HG03342 (cell line): ENCODE results near the gene COMMD3.
A peak's percentile ranks its signal among the peaks of the same experiment; 100 is the strongest.
"Not testable (repeated sequence)": the region's sequence is repeated elsewhere in the genome, so short reads cannot be mapped to it uniquely, and the experiment has no call there.

Experiments used
- ATAC-seq: cut with Tn5 transposase; IDR thresholded peaks from one replicate; pipeline ENCODE4 v1.9.1; 2021; ENCODE audit warnings: mild to moderate bottlenecking, moderate library complexity; ENCODE audit not compliant: unreplicated experiment

Gene COMMD3

DNA sequence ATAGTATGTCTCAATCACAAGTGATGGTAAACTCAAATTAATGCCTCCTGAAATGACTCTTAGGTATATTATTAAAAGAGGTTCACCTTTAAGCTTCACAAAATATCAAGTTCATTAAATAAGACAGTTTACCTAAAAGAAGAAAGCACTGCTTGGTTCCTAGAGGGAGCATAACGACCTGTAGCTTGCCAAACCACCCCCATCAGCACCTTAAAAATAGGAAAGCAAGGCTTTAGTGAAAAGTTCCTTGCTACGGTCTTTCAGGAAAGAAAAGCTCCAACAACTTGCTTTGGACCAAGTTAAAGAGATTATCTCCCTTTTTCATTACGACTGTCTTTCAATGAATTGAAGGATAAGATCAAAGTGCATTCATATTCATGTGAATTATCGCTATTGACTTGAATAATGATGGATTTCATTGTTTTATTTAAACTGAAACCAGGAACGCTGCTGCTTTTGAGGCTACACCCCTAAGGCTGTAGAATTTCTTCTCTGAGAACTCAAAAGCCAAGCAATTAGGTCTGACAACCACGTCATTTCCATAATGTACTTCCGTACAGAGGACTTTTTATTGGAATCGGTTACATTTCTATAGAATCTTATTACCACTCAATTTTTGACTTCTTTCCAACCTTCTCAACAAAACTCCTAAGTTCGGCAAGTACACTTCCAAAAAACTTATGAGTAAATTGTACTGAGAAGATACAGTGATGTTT lies 22.2 kb downstream of the COMMD3 start:
- ATAC-seq, result no peak

DNA sequence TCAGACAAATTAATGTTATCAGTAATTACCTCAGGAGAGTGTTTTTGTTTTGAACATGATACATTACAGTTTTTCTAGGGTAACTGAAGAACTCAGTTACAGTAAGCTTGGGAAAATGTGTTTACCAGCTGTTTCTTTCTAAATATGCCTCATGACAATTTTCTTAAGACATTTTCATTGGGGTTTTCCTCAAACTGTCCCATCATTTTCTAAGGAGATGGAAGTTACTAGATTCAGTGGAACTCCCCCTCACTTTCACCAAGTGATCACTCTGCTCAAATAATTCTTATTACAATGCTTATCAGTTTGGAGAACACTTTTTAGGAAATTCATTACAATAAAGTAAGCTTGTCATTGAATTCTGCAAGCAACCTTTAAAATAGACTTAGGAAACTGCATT lies 22.7 kb downstream of the COMMD3 start:
- no peak for ATAC-seq

DNA sequence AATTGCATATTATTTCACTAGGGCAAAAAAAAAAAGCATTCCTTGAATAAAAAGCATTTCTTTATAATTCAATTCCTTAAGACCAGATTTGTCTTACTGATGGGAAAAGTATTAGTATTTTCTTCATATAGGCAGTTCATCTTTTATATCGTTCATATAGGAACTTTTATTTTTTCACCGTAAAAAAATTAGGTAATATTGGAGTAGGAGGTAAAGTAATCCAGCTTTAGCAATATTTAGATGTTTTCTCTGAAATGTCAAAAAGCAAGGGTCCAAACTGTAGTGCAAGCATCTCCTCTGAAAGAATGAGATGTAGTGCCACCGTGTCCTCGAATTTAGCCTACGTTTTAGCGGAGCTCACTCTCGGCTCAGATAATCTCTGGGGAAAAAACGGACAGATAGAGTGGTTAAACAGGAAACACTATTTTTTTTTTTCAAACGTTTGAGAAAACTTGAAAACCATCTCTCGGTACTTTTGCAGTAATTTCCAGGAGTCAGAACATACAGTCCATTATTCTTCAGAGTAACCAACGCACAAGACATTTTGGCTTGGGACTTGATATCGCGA lies 23.7 kb downstream of the COMMD3 start:
- ATAC-seq, result no peak

DNA sequence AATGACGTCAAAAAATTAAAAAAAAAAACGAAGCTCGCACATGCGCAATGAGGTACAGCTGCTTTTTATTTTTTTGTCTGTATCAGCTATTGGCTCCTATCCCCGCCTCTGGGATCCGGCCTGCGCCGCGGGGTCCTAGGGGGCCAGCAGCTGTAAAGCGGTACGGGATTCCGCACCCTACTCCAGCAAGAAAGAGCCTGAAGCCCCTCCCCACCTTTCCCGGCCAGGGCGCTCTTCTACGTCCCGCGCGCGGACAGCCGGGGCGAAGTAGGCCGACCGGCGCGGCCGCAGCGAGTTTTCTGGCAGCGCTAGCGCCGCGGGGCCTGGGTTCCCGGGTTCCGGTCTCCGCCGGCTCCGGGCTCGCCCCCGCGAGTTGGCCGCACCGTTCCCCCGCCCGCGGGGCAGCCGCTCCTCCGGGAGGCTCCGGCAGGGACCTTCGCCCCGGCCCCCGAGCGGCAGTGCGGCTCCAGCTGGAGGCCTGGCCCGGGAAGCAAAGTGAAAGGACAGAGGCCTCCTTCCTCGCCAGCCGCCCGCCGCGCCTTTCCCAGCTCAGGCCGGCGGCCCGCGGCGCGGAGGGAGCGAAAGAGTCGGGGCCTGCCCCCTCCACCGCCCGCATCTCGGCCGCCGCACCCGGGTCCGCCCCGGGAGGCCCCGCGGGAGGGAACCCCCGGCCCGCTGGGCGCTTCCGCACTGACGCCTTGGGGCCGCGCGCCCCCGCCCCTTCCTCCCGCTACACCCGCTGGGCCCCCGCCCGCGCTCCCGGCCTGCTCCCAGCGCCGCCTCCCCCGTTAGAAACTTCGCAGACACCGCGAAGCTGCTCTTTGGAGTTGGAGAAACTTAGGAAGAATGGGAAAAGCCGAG lies 24.4 kb downstream of the COMMD3 start:
- peak; percentile 34 for ATAC-seq

DNA sequence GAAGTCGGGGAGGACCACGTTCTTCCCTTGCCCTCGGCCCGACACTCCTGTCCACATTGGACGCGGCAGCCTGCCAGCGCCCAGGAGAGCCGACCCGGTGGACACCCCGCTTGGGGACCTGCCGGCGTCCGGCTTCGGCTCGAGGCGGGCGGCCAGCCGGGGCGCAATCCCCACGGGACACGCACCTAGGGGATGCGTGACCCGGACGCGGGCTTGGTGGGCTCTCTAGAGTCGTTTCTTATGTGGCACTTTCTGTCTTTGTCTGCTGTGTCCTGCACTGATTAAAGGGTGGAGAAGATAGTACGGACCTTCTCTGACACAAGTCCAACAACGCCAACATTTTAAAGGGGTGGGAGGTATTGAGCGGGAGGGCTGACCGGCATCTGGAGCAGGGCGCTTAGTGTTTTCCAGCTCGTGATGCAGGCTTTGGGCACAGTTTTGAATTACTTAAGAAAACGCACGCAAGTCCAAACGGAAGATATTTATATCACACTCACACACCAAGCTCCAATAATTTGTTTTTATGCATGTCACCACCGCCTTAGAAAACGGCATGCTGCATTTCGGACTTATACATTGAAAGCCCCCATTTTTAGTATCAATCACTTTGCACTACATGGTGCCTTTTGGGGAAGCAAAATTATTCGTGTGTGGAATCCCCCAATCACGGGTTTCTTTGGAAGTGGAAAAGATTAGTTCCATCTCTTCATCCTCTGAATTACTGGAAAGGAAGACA lies 25.2 kb downstream of the COMMD3 start:
- no peak for ATAC-seq

DNA sequence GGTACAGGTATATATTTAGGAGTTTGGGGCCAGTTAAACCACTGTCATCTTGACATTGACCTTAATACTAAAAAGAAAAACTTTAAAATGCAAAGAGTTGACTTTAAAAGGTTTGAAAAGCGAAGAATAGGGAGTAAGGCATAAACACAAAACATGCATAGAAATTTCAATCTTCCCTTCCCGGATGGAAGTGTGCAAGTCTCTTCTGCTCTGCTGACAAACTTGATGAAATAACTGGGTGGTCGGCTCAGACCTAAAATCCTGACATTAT lies 25.7 kb downstream of the COMMD3 start:
- ATAC-seq, result no peak

DNA sequence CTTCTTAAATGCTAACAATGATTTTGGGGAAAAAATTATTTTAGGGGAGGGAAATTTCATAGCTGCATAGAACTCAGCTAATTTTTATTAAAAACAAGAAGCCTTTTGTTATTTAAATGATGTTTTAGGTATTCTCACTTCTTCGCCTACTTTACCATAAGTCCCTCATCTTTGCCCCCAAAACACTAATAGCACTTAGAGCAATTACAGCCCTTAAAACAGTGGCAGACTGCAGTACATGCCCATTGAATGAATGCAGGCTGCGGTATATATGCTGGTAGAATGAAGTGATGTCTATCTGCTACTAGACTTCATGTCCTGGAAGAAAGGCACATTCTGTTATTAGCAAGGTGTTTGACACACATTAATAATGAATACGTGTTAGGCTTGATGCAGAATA lies 26.2 kb downstream of the COMMD3 start:
- ATAC-seq, result no peak

DNA sequence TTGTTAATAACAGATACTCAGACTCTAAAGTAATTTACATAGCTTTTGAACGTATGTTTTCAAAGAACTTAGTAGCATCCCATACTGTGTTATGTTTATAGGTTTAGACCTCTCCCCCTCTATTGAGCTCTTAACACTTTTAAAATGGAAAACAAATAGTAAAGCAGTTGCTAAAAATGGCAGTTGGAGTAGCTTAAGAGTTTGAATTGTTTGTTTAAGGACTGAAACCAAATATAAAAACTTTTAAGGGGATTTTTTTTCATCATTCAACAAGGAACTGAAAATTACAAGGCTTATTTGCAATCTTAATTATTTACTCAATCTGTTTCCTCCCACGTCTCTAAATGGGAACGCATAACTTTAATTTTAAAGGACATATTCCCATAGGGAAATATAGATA lies 27.5 kb downstream of the COMMD3 start:
- no peak for ATAC-seq

DNA sequence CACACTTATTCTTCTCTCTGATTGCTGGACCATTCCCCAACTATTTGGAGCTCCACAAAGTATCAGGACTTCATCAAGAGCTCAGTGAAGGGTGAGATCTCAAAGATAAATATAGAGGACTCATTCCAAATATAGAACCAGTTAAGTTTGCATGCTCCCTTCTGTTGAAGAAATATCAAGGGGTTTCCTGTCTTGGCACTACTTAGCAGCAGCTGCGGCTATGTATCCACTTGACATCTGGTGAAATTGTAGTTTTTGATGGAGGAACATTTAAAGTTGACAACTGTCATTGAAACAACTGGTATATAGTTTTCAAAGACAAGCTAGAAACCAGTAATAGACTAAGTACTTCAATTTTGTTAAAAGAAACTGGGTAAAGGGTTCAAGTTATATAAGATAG lies 28.1 kb downstream of the COMMD3 start:
- no peak for ATAC-seq

DNA sequence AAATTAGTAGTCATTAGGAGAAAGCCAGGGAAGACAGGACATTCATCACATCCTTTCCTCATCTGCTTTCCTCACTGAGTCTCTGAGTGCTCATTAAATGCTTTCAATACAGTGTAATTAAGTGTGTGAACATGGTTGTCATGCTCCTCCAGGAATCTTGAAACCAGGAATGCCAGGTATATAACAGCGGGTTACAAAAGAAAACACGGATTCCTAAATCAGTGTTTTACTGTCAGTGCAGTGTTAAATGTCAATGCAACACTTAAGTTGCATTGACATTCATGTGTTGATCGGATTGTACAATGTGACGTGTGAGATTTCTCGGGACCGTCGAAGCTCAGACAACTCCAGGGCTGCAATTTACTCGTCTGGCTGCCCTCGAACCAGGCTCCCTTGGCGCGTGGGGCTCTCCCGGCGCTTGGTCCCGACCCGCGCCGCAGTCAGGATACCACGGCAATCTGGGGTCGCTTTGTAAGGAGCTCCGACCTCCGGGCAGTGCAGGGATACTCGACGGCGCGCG lies 28.7 kb downstream of the COMMD3 start:
- no peak for ATAC-seq

DNA sequence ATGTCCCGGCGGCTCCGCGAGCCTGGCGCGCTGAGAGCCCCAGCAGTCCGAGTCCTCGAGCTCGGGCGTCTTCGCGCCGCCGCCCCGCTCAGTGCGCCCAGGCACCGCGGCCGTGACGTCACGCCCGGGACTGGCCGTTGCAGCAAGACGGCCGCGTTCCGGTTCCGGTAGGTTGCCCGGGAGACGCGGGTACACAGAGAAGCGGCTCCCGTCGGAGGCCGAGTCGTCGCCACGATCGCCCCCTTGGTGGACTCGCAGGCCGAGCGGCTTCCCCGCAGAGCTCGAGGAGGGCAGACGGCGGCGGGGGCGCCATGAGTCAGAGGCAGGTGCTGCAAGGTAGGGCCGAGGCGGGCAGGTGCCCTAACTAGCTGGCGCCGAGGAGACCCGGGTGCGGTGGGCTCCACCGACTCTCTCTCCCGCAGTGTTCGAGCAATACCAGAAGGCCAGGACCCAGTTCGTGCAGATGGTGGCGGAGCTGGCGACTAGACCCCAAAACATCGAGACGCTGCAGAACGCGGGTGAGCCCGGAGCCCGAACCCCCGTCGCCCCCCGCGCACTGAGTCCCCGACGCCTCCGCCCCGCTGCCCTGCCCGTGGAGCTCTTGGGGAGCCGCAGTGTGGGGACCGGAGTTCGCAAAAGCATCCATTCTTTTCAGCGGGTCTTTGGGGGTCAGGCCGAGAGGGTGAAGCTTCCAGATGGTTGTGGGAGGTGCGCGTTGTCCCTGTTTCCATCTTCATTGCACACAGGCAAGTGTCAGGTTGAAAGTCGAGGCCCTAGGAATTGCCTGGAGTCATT lies 29.3 kb downstream of the COMMD3 start, which contains the start of gene SPAG6:
TSS of gene SPAG6 (plus strand) at position 196 of the 795 bp plus-strand sequence. CDS start at position 312, 116 bp downstream.
- peak; percentile 42 for ATAC-seq

DNA sequence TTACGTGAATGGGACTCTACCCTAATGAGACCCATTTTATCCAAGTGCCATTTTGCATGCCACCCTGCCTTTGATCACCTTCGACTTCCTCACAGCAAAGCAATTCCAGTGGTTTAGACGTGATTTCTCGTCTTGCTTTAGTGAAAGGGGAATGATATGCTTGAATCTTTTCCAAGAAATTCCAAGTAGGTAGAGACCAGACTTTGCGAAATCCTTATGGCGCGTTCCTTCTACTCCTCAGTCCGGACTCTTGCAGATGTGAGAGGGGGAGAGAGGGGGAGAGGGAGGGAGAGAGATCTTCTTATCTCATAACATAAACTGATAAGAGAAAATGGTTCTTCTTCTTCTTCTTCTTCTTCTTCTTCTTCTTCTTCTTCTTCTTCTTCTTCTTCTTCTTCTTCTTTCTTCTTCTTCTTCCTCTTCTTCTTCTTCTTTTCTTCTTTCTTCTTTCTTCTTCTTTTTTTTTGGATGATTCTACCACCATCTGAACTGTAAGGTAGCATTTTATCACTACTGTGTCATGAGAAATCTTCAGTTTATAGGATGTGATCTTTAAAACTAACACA lies 30.0 kb downstream of the COMMD3 start:
- no peak for ATAC-seq

DNA sequence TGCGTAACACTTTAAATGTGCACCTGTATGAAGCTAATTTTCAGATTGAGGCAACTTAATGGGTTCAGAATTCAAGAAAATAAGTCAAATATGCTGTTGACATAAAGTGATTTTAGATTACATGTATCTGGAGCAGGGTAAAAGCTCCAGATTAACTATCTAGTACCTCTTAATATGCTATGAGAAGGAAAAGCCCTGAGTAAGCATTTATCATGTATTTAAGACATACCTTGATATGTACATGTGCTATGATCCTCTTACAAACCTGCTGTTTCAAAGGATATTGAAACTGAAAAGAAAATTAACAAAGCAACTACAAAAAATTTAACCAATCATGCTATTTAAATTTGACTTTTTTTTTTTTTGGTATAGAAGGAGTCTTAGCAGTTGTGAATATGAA lies 33.6 kb downstream of the COMMD3 start:
- ATAC-seq, result no peak

DNA sequence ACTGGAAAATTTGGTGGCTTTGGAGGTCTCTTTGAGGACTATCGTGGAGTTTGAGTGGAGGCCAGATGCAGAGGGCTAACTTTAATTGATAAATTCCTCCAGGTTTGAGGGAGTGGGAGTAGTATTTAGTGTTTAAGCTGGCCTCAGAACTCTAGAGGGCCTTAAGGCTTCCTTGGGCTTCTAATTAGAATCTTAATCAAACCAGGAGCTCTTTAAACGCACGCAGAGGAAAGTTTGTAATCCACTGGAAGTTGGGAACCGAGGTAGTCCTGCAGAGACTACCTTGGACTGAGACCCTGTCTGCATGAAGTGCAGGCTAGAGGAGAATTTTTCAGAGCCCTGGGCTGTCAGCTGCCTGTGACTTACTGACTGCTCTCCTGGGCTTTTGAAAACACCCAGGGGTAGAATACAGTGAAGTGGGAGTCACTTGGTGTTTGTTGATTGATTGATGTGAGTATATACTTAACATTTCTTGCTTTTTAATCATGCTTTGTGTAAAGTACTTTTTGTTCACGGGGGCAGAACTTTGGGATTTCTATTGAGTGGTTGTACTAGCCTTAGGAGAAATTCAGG lies 35.0 kb downstream of the COMMD3 start:
- ATAC-seq, result no peak

DNA sequence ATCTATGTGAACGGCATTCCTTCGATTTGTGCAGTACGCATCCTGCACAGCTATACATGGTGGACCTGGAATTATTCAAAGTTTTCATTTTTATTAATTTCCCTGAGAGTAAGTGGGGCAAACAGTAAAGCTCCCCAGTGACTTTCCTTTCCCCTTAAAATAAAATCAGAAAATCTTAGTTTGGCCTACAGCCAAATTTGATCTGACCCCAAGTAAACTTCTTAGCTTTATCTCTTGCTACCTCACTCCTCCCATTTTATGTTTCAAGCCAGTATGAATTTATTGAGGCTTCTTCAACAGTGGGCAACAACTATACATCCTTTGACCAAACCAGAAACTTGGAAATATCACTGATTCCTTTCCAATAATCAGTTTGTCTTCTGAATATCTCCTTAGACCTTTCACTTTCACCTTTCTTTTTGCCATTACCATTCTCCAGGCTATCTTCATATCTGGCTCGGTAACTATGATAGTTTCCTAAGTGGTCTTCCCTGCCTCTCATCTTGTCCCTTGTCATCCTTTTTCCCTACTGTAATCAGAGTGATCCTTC lies 40.2 kb downstream of the COMMD3 start:
- ATAC-seq, result no peak

DNA sequence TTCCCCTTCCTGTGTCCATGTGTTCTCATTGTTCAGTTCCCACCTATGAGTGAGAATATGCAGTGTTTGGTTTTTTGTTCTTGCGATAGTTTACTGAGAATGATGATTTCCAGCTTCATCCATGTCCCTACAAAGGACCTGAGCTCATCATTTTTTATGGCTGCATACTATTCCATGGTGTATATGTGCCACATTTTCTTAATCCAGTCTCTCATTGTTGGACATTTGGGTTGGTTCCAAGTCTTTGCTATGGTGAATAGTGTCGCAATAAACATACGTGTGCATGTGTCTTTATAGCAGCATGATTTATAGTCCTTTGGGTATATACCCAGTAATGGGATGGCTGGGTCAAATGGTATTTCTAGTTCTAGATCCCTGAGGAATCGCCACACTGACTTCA lies 41.6 kb downstream of the COMMD3 start:
- ATAC-seq, result not testable (repeated sequence)

DNA sequence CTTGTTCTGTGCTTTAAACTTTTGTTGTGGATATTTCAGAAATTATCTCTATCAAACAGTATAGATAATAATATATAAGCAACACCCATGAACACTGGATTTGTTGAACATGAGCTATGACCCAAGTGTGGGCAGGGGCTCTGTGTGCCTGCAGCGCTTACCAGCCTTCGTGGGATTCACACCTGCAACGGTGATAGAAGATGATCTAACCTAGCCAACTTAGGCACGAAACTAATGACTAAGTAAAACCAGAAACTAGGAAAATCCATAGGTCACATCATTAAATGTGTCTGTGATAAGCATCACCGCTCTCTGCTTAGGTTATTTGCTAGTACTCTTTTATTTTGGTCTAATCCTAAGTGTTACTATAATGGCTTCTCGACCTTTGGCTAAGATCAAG lies 47.1 kb downstream of the COMMD3 start:
- ATAC-seq, result no peak

DNA sequence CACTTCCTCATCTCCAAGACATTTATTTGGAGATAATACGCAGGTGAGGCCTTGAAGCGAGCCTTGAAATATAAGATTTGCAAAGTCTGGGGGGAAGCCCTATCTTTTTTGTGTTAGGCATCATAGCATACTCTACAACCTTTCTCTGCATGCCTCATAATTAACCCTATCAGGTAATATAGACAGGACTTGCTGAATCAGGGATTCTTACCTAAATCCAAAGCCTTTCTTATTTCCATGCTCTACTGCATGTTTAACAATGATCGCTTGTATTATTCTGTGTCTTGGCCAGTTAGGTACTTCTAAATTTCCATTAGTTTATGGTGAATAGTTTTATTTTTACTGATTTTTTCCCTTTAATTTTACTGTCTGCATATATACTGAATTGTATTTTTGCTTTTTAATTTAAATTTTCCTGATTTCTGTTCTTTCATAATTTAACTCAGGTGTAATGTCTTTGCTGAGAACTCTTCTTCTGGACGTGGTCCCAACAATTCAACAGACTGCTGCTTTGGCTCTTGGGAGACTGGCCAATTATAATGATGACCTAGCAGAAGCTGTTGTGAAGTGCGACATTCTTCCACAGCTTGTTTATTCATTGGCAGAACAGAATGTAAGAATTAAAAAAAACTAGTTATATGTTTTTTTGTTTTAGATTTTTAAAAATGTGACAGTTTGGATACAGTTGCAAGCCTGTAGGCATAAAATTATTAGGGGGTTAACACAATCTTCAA lies 48.4 kb downstream of the COMMD3 start:
- no peak for ATAC-seq

DNA sequence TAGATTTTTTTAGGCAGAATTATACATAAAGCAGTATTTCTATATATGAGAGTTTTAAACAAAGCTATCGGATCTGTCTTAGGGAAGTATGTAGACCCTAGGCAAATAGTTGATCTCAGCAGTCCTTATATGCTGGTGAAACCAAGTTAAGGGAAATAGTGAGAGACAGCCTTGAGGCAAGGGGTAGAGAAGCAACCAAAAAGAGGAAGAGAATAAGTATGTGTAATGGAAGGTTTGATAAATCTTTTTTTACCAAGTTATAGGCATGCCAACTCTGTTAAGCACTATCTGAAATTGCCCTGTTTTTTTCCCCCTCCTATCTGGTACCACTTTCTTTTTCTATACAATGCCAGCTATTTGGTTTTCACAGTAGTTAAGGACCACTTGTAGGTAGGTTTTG lies 49.0 kb downstream of the COMMD3 start:
- peak; percentile 54 for ATAC-seq
